SK-N-SH (cell line): ENCODE data around the gene RRP8.

ENCODE experiments used
- CHD2 ChIP-seq: fragments of 150-350 bp; IDR thresholded peaks from 2 replicates; pipeline ENCODE4 v1.6.1; 2018; ENCODE audit warnings: low read length; ENCODE audit not compliant: partially characterized antibody
- CTCF ChIP-seq: fragments of 200-600 bp; sonication (generic); IDR thresholded peaks from 2 replicates; pipeline ENCODE4 v1.6.1; 2017; ENCODE audit warnings: antibody characterized with exemption, mild to moderate bottlenecking, moderate library complexity
- ELF1 ChIP-seq: IDR thresholded peaks from 2 replicates; pipeline ENCODE4 v1.4.0; 2012
- EP300 ChIP-seq, 2 experiments: IDR thresholded peaks; 2 replicates each; pipeline versions ENCODE4 v1.4.0 to v1.6.1; 2012; ENCODE audit warnings: borderline replicate concordance in 1 of 2, low read depth in 1 of 2, low read length in 1 of 2
- GABPA ChIP-seq: IDR thresholded peaks from 2 replicates; pipeline ENCODE4 v1.4.0; 2012; ENCODE audit warnings: low read depth, mild to moderate bottlenecking
- GATA2 ChIP-seq: sonication (generic); formaldehyde crosslinking; IDR thresholded peaks from 2 replicates; pipeline ENCODE4 v1.5.0; 2020; ENCODE audit warnings: mild to moderate bottlenecking, missing genetic modification reagents
- IRF3 ChIP-seq: fragments of 150-350 bp; IDR thresholded peaks from 2 replicates; pipeline ENCODE4 v1.6.1; 2016; ENCODE audit warnings: mild to moderate bottlenecking, low read depth, low read length
- NRF1 ChIP-seq: IDR thresholded peaks from 2 replicates; pipeline ENCODE4 v1.6.1; 2012; ENCODE audit warnings: low read depth, mild to moderate bottlenecking, low read length
- POLR2AphosphoS5 ChIP-seq: IDR thresholded peaks from 2 replicates; pipeline ENCODE4 v1.6.1; 2012; ENCODE audit warnings: low read depth, low read length
- RCOR1 ChIP-seq: fragments of 150-350 bp; IDR thresholded peaks from 2 replicates; pipeline ENCODE4 v1.6.1; 2017; ENCODE audit warnings: antibody characterized with exemption, low read length
- REST ChIP-seq: IDR thresholded peaks from 2 replicates; pipeline ENCODE4 v1.6.1; 2012; ENCODE audit warnings: mild to moderate bottlenecking, low read depth, low read length, moderate library complexity
- SMC3 ChIP-seq: IDR thresholded peaks from 2 replicates; pipeline ENCODE4 v1.6.1; 2012; ENCODE audit warnings: low read depth, low read length, improper control_type of control experiment
- ZBTB33 ChIP-seq: IDR thresholded peaks from 2 replicates; pipeline ENCODE4 v1.4.0; 2012; ENCODE audit warnings: low read depth, borderline replicate concordance

- TF ChIP-seq CTCF (no peak), GABPA (no peak), POLR2AphosphoS5 (no peak), GATA2 (CRISPR knock-in tag) (no peak), ELF1 (no peak), REST (no peak), RCOR1 (no peak), NRF1 (no peak), ZBTB33 (no peak), CHD2 (no peak), SMC3 (no peak), EP300 (IDR thresholded peaks at IDR 0.05; ENCODE audit: borderline replicate concordance in 1 of 2, low read depth in 1 of 2, low read length in 1 of 2) (no peak), IRF3 (no peak)
Measured at GRCh38 chr11:6646071-6646470, 42.7 kb upstream of the RRP8 start.
